GM19035 (cell line): ENCODE data around the gene SBF2.
"Not testable (repeated sequence)": the region's sequence is repeated elsewhere in the genome, so short reads cannot be mapped to it uniquely, and the experiment has no call there.

ENCODE experiments used
- ATAC-seq: cut with Tn5 transposase; IDR thresholded peaks from one replicate; pipeline ENCODE4 v1.9.1; 2021; ENCODE audit not compliant: unreplicated experiment

Gene SBF2

DNA sequence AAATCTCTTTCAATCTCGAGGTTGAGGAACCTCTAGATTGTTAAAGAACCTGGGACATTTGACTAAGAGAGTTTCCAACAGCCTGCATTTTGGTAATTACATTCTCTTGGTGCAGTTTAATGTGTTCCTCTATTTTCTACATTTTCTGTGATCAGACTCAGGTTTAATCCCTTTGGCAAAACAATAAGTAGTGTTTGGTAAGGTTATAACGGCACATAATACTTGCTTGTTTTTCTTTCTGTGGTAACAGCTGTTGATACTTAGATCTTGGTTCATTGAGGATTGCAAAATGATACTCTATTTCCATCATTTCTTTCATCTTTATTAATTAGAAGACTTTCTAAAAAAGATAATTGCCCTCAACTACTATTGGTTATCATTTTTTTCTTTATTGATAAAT, 271.3 kb downstream of the SBF2 start:
- no peak for ATAC-seq

DNA sequence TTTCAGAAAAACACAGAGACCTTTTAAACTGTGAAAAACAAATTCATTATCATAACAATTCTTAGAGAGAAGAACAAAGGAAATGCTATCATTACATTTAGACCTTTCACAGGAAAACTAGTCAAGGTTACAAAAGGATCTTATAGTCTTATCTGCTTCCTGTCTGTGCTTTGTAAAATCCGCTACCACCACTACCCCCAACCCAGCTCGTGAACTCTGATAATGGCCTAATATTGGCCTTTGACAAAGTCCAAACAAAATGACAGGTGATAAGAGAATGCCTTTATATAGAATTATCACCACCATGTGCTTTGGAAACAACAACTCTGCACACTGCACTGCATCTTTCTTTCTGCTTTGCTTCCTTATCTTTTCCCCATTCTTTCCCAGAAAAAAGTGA, 272.5 kb downstream of the SBF2 start:
- no peak for ATAC-seq

DNA sequence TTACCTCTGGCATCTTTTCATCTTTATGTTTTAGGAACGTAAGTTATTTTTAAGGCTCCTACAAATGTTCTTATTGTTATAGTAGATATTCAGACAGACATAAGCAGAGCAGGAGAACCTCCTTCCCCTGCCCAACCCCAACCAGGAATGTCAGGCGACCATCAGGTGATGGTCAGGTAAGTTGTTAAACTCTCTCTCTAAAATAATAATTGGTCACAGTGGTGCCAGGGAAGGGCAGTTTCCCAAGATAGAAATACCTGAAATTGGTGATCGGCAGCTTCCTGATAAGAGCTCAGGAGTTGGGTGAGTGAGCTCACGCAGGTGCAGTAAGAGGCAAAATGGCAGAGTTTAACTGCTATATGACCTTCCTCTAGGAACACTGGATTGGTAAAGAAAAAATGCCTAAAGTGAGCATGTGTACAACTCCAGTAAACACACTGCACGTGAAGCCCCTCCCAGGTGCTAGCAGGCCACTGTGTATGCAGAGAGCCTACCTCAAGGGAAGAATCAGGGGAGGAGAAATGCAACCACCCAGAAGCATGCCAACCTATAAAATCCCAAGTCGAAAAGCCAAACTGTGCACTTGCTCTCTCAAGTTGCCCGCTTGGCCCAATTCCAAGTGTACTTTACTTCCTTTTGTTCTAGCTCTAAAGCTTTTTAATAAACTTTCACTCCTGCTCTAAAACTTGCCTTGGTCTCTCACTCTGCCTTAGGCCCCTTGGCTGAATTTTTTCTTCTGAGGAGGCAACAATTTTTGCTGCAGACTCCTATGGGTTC, 273.9 kb downstream of the SBF2 start:
- ATAC-seq: no peak

DNA sequence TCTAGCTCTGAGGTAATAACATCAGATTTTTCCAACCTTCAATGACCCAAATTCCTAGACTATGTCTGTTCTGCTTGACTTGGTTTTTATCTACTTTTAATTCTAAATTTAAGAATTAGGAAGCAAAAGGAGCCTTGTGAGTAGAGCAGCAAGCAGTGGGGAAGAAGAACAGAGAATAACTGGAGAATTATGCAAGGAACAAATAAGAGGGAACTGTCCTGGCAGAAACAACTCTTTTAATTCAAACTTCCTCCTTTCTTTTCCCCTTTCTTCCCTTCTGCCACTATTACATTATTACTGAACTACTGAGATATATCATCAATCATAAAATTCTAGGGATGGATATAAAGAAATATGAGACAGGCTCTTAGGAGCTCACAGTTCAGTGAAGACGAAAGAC, 276.1 kb downstream of the SBF2 start:
- ATAC-seq: no peak

DNA sequence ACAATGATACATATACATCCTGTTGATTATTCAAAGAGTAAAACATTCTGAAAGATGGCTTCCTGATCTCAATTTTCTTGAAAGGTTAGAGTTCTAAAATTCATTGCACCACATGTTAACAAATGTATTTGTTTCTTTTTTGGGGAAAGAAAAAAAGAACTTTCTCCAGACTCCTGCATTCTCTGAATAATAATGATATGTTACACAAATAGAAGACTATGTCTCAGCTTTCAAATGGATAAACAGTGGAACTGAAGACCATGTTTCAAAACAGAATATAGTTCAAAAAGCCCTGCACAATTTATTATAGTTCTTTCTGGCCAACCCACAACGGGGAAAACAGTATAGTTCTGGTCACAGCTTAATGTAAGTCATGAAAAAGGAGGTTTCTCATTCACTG, 277.0 kb downstream of the SBF2 start:
- no peak for ATAC-seq

DNA sequence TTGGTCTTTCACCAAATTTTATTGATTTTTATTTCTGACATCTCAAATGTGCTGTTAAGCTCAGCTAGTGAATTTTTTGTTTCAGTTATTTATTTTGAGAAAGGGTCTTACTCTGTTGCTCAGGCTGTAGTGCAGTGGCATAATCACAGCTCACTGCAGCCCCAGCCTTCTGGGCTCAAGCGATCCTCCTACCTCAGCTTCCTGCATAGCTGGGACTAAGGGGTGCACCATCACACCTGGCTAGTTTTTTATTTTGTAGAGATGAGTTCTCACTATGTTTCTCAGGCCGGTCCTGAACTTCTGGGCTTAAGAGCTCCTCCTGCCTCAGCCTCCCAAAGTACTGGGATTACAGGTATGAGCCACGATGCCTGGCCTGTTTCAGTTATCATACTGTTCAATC, 282.0 kb downstream of the SBF2 start:
- no peak for ATAC-seq

DNA sequence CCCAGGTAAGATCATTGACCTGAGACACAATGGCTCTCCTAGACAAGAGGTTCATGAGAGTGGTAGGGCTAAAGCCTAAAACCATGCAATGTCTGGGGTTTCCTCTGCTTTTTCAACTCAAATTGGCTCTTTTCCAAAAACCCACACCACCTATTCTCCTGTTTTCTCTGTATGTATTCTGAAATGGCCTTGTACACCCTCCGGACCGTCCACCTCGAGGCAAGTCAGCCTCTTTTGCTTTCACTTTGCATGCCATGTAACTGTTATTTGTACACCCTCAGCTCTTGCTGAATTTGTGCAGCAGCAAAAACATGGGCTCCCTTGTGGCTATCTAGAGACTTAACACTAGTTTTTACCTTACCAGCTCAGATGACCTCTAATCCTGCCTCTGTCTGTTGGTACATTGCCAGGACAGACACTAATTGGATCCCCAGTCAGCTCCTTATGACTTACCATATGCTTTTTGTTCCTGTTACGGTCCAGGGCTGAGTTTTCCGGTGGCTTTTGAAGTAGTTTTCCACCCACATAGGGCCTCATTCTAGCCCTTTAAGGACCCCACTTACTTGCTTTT, 288.0 kb downstream of the SBF2 start:
- ATAC-seq: no peak

DNA sequence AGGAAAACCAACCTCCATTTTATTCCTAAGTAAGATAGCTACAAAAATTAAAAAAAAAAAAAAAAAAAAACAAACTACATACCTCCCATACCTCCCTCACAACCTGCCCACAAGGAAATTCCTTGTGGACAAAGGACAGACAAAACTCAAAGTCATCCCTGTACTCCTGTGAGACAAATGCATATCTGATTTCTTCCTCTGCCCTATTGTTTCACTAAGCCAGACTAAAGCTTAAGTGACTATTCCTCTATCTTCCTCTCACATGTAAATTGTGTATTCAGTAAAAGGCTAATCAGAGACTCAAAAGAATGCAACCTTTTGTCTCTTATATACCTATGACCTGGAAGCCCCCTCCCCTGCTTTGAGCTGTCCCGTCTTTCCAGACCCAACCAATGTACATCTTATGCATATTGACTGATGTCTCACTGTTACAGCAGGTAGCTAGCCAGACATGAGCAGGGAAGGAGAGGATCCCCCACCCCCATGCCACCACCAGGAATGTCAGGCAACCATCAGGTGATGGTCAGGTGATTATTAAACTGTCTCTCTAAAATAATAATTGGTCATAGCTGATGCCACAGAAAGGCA, 289.4 kb downstream of the SBF2 start:
- ATAC-seq: no peak

DNA sequence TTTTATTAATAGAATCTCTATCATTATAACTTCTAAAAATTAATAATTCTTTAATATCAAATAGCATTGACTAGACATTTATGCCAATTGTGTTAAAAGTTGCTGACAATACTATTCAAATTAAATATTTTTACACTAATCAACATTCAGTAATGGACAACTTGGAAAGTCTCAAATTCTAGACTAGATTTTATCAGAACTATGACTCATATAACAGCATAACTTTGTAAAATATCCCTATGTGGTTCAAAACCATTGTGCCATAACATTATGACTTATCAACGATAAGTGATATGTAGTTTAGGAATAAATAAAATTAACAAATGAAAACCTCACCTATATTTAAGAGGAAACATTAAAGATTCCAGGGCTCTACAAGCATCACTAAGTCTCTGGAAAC, 291.8 kb downstream of the SBF2 start:
- ATAC-seq: no peak

DNA sequence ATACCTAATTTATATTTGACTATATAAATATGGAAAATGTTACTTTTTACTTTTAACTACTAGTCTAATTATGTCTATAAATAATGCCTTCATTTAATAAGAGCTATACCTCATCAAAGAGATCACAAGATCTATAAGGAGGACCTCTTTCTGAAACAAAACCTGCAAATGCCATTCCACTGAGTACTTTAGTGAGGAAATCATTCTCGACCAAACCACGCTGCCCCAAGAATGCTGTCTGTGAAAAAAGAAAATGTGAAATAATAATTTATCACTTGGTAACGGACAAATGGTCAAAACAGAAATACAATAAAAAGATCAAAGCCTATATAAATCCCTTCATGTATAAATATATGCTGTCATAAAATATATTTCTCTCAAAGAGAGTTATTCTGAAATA, 301.7 kb downstream of the SBF2 start:
- ATAC-seq: no peak

DNA sequence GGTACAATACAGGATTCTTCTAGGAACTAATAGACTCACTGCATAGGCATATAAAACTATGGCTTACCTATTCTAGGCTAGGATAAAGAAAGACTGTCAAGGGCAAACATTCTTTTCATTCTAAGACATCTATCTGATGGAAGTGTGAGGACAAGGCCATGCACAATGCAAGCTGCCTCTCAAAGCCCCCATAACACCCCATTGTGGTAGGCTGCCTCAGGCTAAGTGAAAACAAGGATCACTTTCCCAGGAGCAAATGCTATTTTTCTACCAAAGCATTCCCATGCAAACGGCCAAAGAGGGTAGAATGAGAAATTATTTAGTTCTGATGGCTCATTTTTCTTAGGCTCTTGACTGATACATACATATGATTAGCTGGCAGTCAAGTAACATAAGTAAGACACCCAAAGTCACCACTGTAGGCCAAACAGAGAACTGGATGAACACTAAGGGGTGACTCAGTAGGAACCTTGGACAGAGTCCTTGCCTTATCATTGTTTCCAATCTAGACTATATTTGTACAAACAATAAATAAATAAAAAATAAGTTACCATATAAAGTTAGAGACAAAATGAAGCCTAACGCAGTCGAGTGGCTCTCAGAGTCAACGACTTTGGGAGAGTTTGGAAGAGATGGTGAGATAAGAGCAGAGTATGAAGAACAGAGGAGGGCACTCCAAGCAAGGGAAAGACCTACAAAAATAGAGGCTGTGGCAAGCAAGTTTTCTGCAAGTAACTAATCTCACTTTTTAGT, 303.6 kb downstream of the SBF2 start:
- ATAC-seq: no peak

DNA sequence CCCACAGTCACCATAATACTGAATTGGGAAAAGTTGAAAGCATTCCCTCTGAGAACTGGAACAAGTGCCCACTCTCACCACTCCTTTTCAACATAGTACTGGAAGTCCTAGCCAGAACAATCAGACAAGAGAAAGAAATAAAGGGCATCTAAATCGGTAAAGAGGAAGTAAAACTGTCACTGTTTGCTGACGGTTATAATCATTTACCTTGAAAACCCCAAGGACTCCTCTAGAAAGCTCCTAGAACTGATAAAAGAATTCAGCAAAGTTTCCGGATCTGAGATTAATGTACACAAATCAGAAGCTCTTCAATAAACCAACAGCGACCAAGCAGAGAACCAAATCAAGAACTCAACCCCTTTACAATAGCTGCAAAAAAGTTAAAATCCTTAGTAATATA, 306.7 kb downstream of the SBF2 start:
- ATAC-seq: not testable (repeated sequence)

DNA sequence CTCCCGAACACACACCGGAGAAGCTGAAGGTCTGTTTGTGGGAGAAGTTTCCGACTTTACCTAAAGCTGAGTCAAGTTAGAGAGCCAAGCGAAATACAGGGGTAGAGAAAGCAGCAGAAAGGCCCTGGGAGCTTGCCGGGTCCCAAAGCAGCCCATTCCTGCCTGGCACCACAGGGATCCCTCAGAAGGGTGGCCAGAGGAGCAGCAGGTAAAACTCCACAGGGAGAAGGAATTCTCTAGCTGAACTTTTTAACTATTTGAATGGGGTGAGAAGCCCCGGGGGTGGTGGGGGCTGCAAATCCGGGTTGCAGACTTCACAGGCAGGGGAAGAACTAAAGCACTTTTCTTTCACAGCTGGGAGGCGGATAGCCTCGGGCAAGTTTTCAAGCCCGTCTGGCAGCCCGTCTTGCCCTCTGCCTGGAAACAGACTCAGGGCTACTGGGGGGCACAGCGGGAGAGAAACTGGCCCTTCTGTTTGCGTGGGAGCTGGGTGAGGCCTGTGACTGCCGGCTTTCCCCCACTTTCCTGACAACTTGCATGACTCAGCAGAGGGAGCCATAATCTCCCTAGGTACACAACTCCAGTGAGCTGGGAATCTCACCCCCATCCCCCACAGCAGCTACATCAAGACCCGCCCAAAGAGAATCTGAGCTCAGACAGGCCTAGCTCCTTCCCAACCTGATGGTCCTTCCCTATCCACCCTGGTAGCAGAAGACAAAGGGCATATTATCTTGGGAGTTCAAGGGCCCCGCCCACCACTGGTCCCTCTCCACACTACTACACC, 311.0 kb downstream of the SBF2 start:
- ATAC-seq: no peak

DNA sequence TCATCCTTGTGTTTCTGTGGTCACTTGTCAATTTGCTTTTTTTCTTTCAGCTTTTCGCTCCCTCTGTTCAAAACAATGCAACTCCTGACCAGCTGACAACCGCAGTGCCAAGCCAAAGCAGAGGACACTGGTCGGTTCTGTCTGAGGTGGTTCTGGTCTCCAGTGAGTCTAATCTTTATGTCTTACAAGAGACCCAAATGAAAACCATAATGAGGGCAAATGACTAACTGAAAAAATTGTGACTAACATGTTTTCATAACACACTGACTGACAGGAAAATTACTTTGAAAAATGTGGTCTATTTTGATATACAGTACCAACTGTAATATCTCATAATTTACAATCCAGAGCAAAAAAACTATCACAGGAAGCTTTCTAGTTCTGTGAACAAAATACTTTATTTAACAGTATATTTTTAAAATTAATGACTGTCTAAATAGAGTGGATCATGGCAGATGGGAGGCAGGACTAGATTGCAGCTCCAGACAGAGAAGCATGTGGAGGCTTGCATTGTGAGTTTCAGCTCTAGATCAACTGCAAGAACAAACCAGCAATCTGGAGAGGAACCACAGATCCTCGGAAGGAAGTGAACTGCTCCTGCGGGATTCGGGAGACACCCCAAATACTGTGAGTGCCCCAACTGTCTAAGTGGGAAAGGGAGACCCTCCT, 311.8 kb downstream of the SBF2 start:
- no peak for ATAC-seq

DNA sequence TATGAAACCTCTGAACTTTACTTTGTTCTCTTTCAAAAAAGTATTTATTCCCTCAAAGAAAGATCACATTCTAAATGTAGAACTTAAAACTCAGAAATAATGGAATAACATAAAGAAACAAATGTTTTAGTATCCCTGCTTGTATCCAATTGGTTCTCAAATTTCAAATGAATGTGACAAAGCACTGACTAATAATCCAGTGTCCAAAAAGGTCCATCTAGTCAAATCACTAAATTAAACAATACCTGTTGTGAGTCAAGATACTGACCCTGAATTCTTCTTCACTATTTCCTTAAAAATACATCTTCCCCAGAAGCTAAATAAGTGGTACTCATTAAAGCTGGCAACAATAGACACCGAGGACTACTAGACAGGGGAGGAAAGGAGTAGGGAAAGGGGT, 313.1 kb downstream of the SBF2 start:
- no peak for ATAC-seq

DNA sequence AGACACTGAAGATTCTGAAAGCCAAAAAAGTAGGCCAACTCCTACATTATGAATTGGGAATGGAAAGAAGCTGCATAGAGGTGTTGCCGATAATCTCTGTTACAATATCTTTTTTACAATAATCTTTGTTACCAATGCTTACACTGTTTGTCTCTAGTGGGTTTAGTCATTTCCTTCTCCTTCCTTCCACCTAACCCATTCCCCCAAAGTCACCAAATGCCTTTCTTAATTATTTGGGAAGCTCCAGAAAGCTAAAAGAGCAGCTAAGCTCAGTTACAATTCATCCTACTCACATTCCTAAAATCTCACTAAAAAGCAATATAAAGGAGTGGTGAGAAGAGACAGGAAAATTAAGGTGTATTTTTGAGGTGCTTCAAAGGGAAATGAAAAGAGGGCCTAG, 316.5 kb downstream of the SBF2 start:
- ATAC-seq: no peak

DNA sequence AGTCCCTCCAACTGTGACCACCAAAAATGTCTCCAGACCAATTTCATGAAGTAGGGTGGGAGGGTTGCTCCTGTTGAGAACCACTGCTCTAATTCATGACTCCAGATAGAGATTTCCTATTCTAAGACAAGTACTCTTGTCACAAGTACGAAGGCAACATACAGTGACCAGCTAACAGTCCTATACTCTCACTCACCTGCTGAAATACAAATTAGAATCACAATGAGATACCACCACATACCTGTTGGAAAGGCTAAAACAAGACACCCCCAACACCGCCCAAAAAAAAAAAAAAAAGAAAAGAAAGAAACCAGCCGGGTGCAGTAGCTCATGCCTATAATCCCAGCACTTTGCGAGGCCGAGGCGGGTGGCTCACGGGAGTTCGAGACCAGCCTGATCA, 319.6 kb downstream of the SBF2 start:
- ATAC-seq: no peak

DNA sequence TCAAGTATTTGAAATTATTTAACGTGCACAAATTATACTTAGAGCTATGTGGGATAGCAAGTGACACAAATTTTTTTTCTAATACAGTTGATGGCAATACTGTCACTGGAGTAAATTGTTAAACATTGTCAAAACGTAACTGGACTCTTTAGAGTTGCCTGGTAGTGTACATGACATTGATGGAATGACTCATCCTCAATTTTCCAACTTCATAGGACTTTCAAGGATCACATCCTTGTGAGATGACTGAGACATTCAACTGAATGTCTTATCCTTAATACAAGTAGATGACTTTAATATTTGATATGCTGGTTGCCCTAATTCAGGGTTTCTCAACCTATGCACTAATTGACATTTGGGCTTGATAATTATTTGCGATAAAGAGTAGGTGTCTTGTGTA, 320.1 kb downstream of the SBF2 start:
- no peak for ATAC-seq

DNA sequence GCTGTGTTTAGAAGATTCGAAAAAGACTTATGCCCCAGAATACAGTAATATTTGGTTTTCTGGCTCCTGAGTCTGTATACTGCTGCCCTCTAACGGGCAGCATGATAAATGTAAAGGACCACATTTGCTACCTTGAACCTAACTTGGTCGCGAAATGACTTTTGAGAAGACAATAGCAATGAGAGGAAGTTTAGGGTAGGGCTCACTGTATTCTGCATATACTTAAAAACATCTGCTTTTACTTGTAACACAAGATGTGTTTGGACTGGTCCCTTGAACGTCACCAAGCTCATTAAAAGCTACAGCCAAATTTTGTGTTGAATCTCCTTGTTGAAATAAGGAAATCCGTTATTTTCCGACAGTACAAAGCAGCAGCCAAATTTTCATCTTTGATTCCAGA, 321.0 kb downstream of the SBF2 start:
- ATAC-seq: peak; percentile 69

DNA sequence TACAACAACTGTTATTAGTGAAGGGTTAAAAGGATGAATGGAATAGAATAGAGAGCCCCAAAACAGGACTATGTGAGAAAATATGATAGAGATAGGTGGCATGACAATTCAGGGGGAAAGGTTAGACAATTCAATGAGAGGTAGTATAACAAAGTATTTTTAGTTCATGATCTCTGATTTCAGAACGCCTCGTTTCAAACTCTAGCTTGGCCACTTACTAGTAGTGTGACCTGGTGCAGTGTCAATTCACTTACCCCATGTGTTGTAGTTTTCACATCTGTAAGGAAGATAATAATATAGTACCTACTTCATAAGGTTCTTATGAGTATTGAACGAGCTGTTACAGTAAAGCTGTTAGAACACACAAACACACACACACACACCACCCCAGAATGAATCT, 322.1 kb downstream of the SBF2 start:
- no peak for ATAC-seq

DNA sequence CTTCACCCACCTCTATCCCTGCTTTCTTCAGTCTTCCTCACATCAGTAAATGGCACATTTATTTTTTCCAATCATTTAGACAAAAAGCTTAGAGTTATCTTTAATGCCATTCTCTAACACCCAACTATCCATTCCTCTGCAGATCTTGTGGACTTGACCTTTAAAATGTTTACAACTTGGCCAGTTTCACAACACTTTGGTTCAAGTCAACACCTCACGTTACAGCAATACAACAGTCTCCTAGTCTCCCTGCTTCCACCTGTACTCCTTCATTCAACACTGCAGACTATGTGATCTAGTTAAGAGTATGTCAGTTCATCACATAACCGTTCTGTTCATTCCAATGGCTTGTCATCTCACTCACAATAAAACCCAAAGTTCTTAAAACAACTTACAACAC, 325.0 kb downstream of the SBF2 start:
- ATAC-seq: no peak
